Activated naive CD4-positive, alpha-beta T cell treated with anti-CD3 and anti-CD28 coated beads, Interleukin-2, amount 10 ng/mL, durations not matched to agents 7 days and 5 days (primary cell): ENCODE measurements around the gene TMEM171.

Experiments
- CTCF ChIA-PET: fragments of 350-600 bp; sonication (Branson Sonifier 250); formaldehyde crosslinking; loops from one replicate; lab custom pipeline; 2021; ENCODE audit warnings: antibody characterized with exemption; lab: Charles Lee
- DNase-seq: peaks from one replicate; pipeline ENCODE4 v3.0.0-alpha.2; 2020
- H3K27ac Mint-ChIP-seq: one replicate; pipeline ENCODE4 v1.8.0; 2021; ENCODE audit warnings: mild to moderate bottlenecking, moderate library complexity, mixed read lengths
- H3K27me3 Mint-ChIP-seq: one replicate; pipeline ENCODE4 v1.8.0; 2021; ENCODE audit warnings: mild to moderate bottlenecking, mixed read lengths
- H3K36me3 Mint-ChIP-seq: one replicate; pipeline ENCODE4 v1.8.0; 2021; ENCODE audit warnings: mixed read lengths
- H3K4me1 Mint-ChIP-seq: one replicate; pipeline ENCODE4 v1.8.0; 2021; ENCODE audit warnings: mixed read lengths
- H3K4me3 Mint-ChIP-seq: one replicate; pipeline ENCODE4 v1.8.0; 2021; ENCODE audit warnings: mild to moderate bottlenecking, moderate library complexity, mixed read lengths
- H3K9me3 Mint-ChIP-seq: one replicate; pipeline ENCODE4 v1.8.0; 2021; ENCODE audit warnings: mixed read lengths

TMEM171 gene

GRCh38 chr5:73130811-73131210 is 10.4 kb downstream of the TMEM171 start:
- no peak overlapping the region for H3K4me3 Mint-ChIP-seq
- H3K36me3 Mint-ChIP-seq: no peaks in the 10 kb centered on the region
- no peaks in the 10 kb centered on the region for H3K9me3 Mint-ChIP-seq
- peaks cover 61% of the 10 kb centered on the region for H3K27me3 Mint-ChIP-seq
- no peaks in the 10 kb centered on the region for H3K4me1 Mint-ChIP-seq
- CTCF ChIA-PET: interaction anchor here (1.0 kb wide), 1 partner anchor 70 kb away, joined by 3 read pairs; no protein-coding TSS in a partner anchor
- no peak overlapping the region for H3K27ac Mint-ChIP-seq
- no peak for DNase-seq

- CTCF ChIA-PET: interaction anchor here (1.0 kb wide), 1 partner anchor 69 kb away, joined by 3 read pairs; no protein-coding TSS in a partner anchor
- Mint-ChIP-seq H3K27ac (no peak overlapping the region), H3K4me3 (no peak overlapping the region), H3K4me1 (no peaks in the 10 kb centered on the region), H3K9me3 (no peaks in the 10 kb centered on the region), H3K36me3 (no peaks in the 10 kb centered on the region), H3K27me3 (peaks cover 63% of the 10 kb centered on the region)
- DNase-seq: no peak
Observed at GRCh38 chr5:73131711-73132425, 11.5 kb downstream of the TMEM171 start.

GRCh38 chr5:73132759-73133158 is 12.4 kb downstream of the TMEM171 start:
- Mint-ChIP-seq H3K27ac (no peak overlapping the region), H3K27me3 (peaks cover 65% of the 10 kb centered on the region), H3K4me3 (no peak overlapping the region), H3K4me1 (no peaks in the 10 kb centered on the region), H3K9me3 (no peaks in the 10 kb centered on the region), H3K36me3 (no peaks in the 10 kb centered on the region)
- CTCF ChIA-PET: no interaction called here
- DNase-seq: no peak

GRCh38 chr5:73135021-73135420 is 14.6 kb downstream of the TMEM171 start:
- Mint-ChIP-seq H3K4me3 (no peak overlapping the region), H3K27me3 (peaks cover 66% of the 10 kb centered on the region), H3K36me3 (no peaks in the 10 kb centered on the region), H3K27ac (no peak overlapping the region), H3K4me1 (no peaks in the 10 kb centered on the region), H3K9me3 (no peaks in the 10 kb centered on the region)
- CTCF ChIA-PET: interaction anchor here (0.6 to 1.5 kb wide), 2 partner anchors 82 to 326 kb away, joined by 3 to 4 read pairs; no protein-coding TSS in a partner anchor
- DNase-seq: no peak

- no peak overlapping the region for H3K27ac Mint-ChIP-seq
- CTCF ChIA-PET: interaction anchor here (0.6 to 1.5 kb wide), 2 partner anchors 81 to 325 kb away, joined by 3 to 4 read pairs; no protein-coding TSS in a partner anchor
Observed at GRCh38 chr5:73135429-73136054, 15.2 kb downstream of the TMEM171 start.

GRCh38 chr5:73136055-73136562 is 15.7 kb downstream of the TMEM171 start:
- Mint-ChIP-seq H3K27me3 (peaks cover 65% of the 10 kb centered on the region), H3K9me3 (no peaks in the 10 kb centered on the region), H3K4me1 (no peaks in the 10 kb centered on the region), H3K4me3 (no peak overlapping the region), H3K27ac (no peak overlapping the region), H3K36me3 (no peaks in the 10 kb centered on the region)
- DNase-seq: no peak
- CTCF ChIA-PET: no interaction called here

More at GRCh38 chr5:73135429-73136054, 15.2 kb downstream of the TMEM171 start:
- DNase-seq: no peak
- no peaks in the 10 kb centered on the region for H3K36me3 Mint-ChIP-seq
- no peak overlapping the region for H3K4me3 Mint-ChIP-seq
- H3K9me3 Mint-ChIP-seq: no peaks in the 10 kb centered on the region
- no peaks in the 10 kb centered on the region for H3K4me1 Mint-ChIP-seq
- H3K27me3 Mint-ChIP-seq: peaks cover 65% of the 10 kb centered on the region

- CTCF ChIA-PET: no interaction called here
- Mint-ChIP-seq H3K4me1 (no peaks in the 10 kb centered on the region), H3K36me3 (no peaks in the 10 kb centered on the region), H3K4me3 (no peak overlapping the region), H3K27ac (no peak overlapping the region), H3K27me3 (peaks cover 63% of the 10 kb centered on the region), H3K9me3 (no peaks in the 10 kb centered on the region)
- DNase-seq: no peak
Observed at GRCh38 chr5:73137563-73138530, 17.5 kb downstream of the TMEM171 start.

- CTCF ChIA-PET: no interaction called here
- no peak for DNase-seq
- no peaks in the 10 kb centered on the region for H3K36me3 Mint-ChIP-seq
- peaks cover 70% of the 10 kb centered on the region for H3K27me3 Mint-ChIP-seq
- no peak overlapping the region for H3K4me3 Mint-ChIP-seq
- H3K9me3 Mint-ChIP-seq: no peaks in the 10 kb centered on the region
- H3K4me1 Mint-ChIP-seq: no peaks in the 10 kb centered on the region
- H3K27ac Mint-ChIP-seq: no peak overlapping the region
Observed at GRCh38 chr5:73139485-73139884, 19.1 kb downstream of the TMEM171 start.

GRCh38 chr5:73140801-73141200 is 20.4 kb downstream of the TMEM171 start:
- H3K27ac Mint-ChIP-seq: no peak overlapping the region
- H3K4me3 Mint-ChIP-seq: no peak overlapping the region
- CTCF ChIA-PET: no interaction called here
- peaks cover 70% of the 10 kb centered on the region for H3K27me3 Mint-ChIP-seq
- H3K36me3 Mint-ChIP-seq: no peaks in the 10 kb centered on the region
- no peaks in the 10 kb centered on the region for H3K4me1 Mint-ChIP-seq
- no peak for DNase-seq
- no peaks in the 10 kb centered on the region for H3K9me3 Mint-ChIP-seq

GRCh38 chr5:73142035-73142434 is 21.7 kb downstream of the TMEM171 start:
- Mint-ChIP-seq H3K9me3 (no peaks in the 10 kb centered on the region), H3K36me3 (no peaks in the 10 kb centered on the region), H3K27me3 (peaks cover 67% of the 10 kb centered on the region), H3K4me3 (no peak overlapping the region), H3K4me1 (no peaks in the 10 kb centered on the region), H3K27ac (no peak overlapping the region)
- CTCF ChIA-PET: no interaction called here
- DNase-seq: no peak

GRCh38 chr5:73143716-73144115 is 23.3 kb downstream of the TMEM171 start:
- peaks cover 60% of the 10 kb centered on the region for H3K27me3 Mint-ChIP-seq

GRCh38 chr5:73149540-73149939 is 29.2 kb downstream of the TMEM171 start:
- DNase-seq: no peak
- no peaks in the 10 kb centered on the region for H3K9me3 Mint-ChIP-seq
- no peaks in the 10 kb centered on the region for H3K4me1 Mint-ChIP-seq
- CTCF ChIA-PET: no interaction called here
- no peak overlapping the region for H3K4me3 Mint-ChIP-seq
- no peaks in the 10 kb centered on the region for H3K36me3 Mint-ChIP-seq
- H3K27me3 Mint-ChIP-seq: peaks cover 77% of the 10 kb centered on the region
- no peak overlapping the region for H3K27ac Mint-ChIP-seq

More at GRCh38 chr5:73143716-73144115, 23.3 kb downstream of the TMEM171 start:
- DNase-seq: no peak
- no peak overlapping the region for H3K27ac Mint-ChIP-seq
- H3K4me1 Mint-ChIP-seq: no peaks in the 10 kb centered on the region
- H3K9me3 Mint-ChIP-seq: no peaks in the 10 kb centered on the region
- no peaks in the 10 kb centered on the region for H3K36me3 Mint-ChIP-seq
- H3K4me3 Mint-ChIP-seq: no peak overlapping the region
- CTCF ChIA-PET: interaction anchor here (0.8 kb wide), 1 partner anchor 10 kb away, joined by 3 read pairs; no protein-coding TSS in a partner anchor

GRCh38 chr5:73150876-73151275 is 30.5 kb downstream of the TMEM171 start:
- no peaks in the 10 kb centered on the region for H3K9me3 Mint-ChIP-seq
- H3K27me3 Mint-ChIP-seq: peaks cover 76% of the 10 kb centered on the region
- no peaks in the 10 kb centered on the region for H3K4me1 Mint-ChIP-seq
- CTCF ChIA-PET: no interaction called here
- H3K27ac Mint-ChIP-seq: no peak overlapping the region
- DNase-seq: no peak
- H3K4me3 Mint-ChIP-seq: no peak overlapping the region
- H3K36me3 Mint-ChIP-seq: no peaks in the 10 kb centered on the region
